Stimulated activated naive CD4-positive, alpha-beta T cell (primary cell): ENCODE measurements around the gene EPS8L2.

ENCODE experiments used
- DNase-seq, 6 experiments: peaks; one replicate each; lab custom pipeline; 2025; lab: John Stamatoyannopoulos, UW

The EPS8L2 gene

DNA sequence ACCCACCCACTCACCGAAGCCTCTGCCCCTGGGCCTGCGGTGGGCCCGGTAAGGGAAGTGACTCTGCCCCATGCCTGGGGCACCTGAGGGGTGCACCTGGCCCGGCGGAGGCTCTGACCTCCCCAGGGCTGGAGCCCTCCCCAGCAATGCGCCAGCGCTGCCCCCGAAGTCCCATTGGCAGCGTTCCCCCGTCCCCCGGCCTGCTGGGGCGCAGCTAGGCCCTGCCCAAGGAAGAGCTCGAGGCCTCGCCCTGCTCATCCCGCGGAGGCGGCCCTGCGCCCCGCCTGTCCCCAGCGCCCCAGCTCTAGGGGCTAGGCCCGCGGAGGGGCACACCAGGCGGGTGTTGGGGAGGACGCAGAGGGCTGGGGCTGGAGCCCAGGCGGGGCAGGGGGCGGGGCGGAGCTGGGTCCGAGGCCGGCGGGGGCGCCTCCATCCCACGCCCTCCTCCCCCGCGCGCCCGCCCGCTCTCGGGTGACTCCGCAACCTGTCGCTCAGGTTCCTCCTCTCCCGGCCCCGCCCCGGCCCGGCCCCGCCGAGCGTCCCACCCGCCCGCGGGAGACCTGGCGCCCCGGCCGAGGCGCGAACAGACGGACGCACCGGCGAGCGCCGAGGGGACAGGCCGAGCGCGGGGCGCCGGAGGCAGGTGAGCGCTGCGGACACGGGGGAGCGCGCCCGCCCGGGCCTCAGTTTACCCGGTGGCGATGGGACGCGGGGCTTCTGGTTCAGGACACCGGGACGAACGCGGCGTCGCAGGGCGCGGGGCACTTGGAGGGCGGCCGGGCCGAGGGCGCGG is at the start of gene EPS8L2:
Gene EPS8L2, plus strand, starts transcription at position 586 of the 793 bp plus-strand sequence. CDS start 3,177 bp downstream, outside the sequence.
- no peak for DNase-seq

DNA sequence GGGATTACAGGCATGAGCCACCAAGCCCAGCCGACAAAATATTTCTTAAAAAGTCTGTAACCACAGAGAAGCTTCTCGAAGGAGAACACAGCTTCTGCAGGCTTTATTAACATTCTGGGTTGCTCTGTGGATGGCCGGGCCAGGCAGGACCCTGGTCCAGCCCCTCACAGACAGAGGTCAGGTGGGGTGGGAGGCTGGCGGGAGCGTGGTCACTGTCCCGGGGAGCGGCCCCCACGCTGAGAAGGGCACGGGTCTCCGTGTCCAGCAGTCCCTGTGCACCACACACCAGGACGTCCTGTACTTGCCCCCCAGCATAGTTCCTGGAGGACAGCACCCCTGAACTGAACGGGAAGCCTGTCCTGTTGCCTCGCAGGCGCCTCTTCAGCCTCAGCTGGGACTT is 49.6 kb upstream of the EPS8L2 start:
- no peak for DNase-seq

DNA sequence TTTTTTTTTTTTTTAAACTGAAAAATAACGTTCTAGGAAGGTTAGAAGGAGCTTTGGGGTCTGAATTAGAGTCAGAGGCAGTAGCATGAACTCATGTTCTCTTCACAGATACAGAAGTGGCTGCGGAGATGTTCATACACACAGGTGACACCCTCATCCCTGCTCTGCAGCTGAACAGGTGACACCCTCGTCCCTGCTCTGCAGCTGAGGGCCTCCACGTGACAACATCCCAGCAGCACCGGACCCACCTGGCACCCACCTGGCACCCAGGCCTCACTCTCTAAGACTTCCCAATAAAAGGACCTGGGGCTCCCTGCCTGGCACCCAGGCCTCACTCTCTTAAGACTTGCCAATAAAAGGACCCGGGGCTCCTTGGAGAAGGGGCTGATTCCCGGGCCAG is 49.2 kb upstream of the EPS8L2 start:
- no peak for DNase-seq

DNA sequence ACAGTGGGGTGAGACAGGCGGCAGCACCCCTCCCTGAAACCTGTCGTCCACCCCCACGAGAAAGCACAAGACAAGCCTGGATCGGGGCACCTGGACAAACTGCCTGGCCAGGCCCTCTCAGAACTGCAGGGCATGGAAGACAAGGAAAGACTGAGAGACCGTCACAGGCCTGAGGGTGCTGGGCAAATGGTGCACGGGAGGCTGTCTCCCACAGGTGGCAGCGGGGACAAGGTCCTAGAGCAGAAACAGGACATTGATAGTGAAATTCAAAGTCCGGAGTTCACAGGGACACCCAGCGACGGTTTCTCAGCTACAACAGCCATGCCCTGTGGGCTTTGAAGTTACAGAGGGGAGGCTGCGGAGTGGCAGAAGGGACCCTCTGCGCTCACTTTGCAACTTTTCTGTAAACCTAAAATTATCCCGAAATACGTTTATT is 48.3 kb upstream of the EPS8L2 start:
- no peak for DNase-seq

DNA sequence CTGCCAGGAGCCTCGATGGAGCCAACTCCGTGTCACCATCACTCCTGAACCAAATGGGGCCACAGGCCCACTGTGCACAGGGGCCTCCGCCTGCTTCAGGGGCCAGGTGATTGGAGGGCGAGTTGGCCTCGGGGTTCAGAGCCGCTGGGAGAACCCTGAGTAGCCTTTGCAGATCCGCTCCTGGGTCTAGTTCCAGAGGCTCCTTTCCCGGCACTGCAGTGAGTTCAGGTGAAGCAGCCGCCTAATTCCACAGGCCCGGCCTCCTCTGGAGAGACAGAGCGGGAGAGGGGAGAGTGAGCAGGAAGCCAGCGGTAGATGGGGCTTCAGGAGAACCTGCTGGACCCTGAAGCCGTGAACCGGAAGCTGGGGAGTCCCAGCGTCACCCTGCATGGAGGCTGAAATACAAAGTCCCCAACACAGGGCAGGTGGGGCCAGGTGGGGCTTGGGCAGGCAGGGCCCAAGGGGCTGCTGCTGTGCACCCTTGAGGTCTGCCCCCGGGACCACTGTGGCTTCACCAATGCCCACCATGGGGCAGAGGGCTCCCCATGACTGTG is 46.4 kb upstream of the EPS8L2 start:
- no peak for DNase-seq

DNA sequence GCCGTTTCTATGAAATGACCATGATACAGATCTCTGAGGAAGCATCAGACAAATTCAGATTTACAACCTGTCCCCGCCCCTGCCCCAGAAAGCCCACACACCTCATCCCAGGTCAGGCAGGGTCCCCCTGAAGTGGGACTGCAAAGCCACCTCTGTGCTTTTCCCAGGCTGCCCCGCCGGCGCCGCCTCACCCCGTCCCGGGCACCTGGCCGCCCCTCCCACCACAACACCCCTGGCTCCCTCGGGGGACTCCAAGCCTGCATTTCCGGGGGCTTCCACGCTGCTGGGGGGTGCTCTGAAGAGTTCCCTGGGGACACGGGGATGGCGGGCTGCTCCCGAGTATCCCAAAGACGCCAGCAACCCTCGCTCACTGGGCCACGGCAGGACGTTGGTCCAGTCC is 45.8 kb upstream of the EPS8L2 start:
- DNase-seq: no peak

GRCh38 chr11:660681-661444 is 45.2 kb upstream of the EPS8L2 start:
- DNase-seq: no peak

GRCh38 chr11:662689-663274 is 43.2 kb upstream of the EPS8L2 start:
- DNase-seq: peak in 4 of 6 experiments; percentile 16 to 43 (median 28)

GRCh38 chr11:665062-665703 is 40.8 kb upstream of the EPS8L2 start:
- DNase-seq: no peak

DNA sequence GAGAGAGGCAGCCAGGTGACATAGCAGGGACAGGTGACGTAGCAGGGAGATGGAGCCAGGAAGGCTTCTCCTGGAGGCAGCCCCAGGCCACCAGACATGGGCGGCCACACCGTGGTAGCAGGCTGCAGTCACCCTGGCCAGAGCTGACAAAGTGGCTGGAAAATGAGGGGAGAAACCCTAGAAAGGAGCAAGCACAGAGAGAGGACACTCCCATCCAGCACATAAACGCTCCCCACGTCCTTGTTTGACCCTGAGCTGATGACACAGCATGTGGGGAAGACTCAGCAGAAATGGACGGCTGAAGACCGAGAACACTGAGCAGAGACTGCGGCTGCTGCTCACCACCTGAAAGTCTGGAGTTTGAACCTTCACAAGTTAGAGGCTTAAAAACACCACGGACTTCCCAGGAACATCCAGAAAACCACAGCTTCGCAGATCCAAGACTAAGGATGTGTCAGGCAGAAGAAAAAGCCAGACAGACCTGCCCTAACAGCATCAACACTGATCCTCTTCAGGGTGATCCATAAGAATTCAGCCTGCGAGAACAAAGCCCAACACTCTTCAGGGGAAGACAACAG is 40.2 kb upstream of the EPS8L2 start:
- DNase-seq: no peak

GRCh38 chr11:673866-674265 is 32.2 kb upstream of the EPS8L2 start:
- no peak for DNase-seq

GRCh38 chr11:674406-674805 is 31.6 kb upstream of the EPS8L2 start:
- DNase-seq: no peak

- no peak for DNase-seq
Measured at GRCh38 chr11:678297-678696, 27.7 kb upstream of the EPS8L2 start.

DNA sequence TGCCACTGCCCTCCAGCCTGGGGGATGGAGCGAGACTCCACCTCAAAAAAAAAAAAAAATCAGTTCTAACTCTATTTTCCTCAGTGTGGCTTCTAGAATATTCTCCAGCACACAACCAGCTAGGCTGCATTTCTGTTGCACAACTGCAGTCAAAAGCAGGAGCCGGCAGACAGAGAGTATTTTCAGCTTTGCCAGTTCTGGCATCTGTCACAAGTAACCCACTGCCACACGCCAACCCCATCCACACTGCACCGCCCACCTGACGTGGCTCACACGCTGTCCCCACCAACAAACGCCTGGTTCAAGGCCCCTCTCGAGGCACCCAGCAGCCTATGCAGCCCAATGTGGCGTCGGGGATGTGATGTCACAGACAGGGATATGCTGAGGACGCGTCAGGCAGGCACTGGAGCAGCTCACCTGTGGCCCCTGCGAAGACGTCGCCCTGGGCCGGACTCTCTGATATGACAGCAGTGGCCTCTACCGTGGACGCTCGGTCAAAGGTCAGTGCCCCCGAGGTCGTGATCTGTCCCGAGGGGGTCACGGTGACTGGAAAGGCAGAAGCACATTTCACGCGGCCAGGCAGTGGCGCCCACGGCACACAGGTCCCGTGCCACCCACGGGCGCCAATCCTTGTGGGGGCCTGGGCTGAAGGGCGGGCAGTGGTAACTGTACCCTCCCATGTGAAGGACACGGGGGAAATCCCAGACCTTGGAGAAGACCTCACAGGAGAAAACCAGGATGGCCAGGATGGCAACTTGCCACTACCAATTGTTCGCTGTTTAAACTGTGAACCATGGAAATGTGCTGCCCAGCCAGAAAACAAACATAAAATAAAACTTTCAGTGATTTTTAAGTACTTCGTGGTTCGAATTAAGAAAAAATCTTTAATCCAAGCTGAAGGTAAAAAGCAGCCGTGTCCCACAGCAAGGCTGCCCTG is 26.5 kb upstream of the EPS8L2 start:
- DNase-seq: no peak

GRCh38 chr11:680476-680875 is 25.6 kb upstream of the EPS8L2 start:
- DNase-seq: no peak

DNA sequence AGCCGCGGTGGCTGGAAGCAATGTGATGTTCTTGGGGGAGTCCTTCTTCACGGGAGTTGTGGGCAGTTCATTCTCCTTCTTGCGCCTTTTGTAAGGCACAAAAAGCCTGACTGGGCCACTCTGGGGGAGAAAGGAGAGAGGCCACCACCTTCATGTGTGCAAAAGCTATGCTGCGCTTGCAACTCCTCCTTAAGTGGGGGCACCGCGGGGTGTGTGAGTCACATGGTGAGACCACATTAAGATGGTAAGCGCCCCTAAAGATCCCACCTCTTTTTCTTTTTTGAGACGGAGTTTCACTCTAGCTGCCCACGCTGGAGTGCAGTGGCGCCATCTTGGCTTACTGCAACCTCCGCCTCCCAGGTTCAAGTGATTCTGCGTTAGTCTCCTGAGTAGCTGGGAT is 25.1 kb upstream of the EPS8L2 start:
- DNase-seq: no peak

GRCh38 chr11:686451-687243 is 19.4 kb upstream of the EPS8L2 start:
- no peak for DNase-seq

DNA sequence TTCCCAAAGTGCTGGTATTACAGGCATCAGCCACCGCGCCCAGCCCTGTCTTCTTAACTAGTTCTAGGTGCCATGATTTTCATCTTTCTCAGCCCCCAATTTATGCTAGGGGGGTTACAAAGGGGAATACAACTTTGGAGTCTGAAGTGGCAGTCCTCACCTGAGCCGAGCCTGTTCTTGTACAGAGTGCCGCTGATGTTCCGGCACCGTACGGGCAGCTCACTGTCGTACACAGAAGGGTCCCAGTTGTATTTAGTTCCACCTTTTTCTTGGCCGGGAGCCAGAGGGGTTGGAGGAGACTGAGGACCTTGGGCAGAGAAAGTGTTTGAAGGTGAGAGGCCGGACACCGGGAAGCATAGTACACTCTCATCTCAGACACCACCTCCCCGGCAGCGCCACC is 18.3 kb upstream of the EPS8L2 start:
- DNase-seq: no peak

GRCh38 chr11:688681-689080 is 17.4 kb upstream of the EPS8L2 start:
- DNase-seq: no peak

DNA sequence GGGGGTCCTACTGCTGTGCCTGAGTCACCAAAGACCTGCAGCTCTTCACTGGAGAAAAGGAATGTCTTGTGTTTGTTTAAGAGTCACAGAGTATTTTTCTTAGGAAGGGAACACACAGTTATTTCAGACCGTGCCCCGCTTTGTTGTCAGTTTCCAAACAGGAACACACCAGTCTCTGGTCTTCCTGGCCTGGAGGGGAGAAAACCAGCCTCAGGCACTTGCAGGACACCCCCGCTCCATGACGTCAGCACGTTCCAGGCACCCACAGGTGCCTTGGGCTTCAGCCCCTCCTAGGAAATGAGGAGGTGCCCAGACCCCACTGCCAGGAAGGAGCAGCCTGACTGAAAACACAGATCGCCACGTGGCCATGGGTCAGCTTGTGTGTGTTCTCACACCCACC is 16.4 kb upstream of the EPS8L2 start:
- no peak for DNase-seq
